Measurements from ENCODE around the gene MNAT1.
"Not testable (repeated sequence)": the region's sequence is repeated elsewhere in the genome, so short reads cannot be mapped to it uniquely, and the experiment has no call there.

MNAT1 gene

DNA sequence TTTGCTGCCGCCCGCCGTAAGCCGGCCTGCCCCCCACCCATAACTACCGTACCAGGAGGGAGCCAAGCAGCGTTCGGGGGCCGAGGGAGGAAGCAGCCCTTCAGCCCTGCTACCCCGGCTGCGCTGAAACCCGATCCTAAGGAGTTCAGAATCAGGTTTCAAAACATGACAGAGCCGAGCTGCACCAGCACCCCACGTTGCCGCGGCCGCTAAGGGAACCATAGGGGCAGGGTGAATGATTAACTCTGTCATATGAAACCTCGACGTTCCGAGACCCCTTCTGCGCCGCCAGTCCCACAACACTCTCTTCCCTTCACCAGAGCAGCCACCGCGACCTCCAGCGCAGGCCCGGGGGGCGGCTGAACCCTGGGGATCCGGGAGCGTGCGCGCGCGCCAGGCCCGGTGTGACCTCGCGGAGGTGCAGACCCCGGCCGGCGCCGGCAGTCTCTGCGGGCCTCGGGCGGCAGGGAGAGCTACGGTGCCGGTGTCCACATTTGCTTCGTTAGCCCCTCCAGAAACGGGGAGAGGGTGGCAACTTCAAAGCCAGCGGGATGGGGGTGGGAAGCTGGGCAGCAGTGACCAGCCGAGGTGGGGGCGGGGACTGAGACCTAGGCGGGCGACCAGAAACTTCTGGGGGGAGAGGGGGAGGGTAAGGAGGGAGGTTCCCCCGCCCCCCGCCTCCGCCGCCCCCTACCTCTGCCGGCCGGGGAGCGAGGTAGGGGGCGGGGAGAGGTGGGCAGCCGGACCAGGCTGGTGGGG, 12.0 kb upstream of the MNAT1 start:
- no peak for TF ChIP-seq CTCF (conservative IDR thresholded peaks at IDR 0.05; ENCODE audit: low read depth, low read length)

DNA sequence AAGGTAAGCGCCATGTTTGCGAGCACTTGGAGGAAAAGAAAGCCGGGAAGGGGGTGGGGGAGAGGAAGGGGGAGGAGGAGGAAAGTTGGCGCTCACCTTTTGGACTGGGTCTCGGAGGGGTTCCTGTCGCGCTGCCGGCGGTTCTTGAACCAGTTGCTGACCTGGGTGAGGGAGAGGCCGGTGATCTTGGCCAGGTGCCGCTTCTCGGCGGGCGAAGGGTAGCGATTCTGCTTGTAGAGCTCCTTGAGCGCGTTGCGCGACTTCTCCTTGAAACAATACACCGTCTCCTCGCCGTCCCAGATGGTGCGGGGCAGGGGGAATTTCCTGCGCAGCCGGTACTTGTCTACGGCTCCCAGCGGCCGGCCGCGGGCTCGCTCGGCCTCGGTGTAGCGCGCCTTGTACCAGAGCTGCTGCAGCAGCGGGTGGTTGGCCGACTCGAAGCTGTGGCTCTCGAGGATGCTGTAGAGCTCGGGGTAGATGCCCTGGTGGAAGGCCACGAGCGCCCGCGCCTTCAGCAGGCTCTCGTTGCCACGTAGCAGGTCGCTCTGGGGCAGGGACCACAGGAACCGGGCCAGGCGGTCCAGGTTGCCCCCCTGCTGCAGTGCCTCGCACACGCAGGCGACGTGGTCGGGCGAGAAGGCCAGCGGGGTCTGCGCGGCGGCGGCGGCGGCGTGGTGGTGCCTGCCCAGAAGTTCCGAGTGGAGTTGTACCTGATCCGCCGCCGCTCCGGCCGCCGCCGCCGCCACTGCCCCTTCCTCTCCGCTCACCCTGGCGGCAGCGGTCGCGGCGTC, 11.2 kb upstream of the MNAT1 start:
- H3K4me3 ChIP-seq (ENCODE audit: low read length), result peak overlapping the region; percentile 88
- no peak for DNase-seq (ENCODE audit: low read depth)
- TF ChIP-seq CTCF (conservative IDR thresholded peaks at IDR 0.05; ENCODE audit: low read depth, low read length), result no peak

More for the DNA sequence above, 12.0 kb upstream of the MNAT1 start:
- DNase-seq (ENCODE audit: low read depth), result no peak
- peak overlapping the region; percentile 88 for H3K4me3 ChIP-seq (ENCODE audit: low read length)

GRCh38 chr14:60723907-60724618, 10.5 kb upstream of the MNAT1 start, which contains the start of gene SIX4:
Gene SIX4, minus strand, starts transcription at chr14:60724351. Its CDS starts 277 bp downstream, at chr14:60724074.
- no peak for DNase-seq (ENCODE audit: low read depth)
- H3K4me3 ChIP-seq (ENCODE audit: low read length), result peak within 1 kb of the TSS; percentile 88
- TF ChIP-seq CTCF (conservative IDR thresholded peaks at IDR 0.05; ENCODE audit: low read depth, low read length), result no peak

- not testable (repeated sequence) for H3K4me3 ChIP-seq (ENCODE audit: low read length); DNase-seq (ENCODE audit: low read depth)
Measured at GRCh38 chr14:60731291-60731690, 3.3 kb upstream of the MNAT1 start.

GRCh38 chr14:60732840-60733483, 1.6 kb upstream of the MNAT1 start:
- no peak overlapping the region for H3K4me3 ChIP-seq (ENCODE audit: low read length)
- no peak for DNase-seq (ENCODE audit: low read depth)
- no peak for TF ChIP-seq CTCF (conservative IDR thresholded peaks at IDR 0.05; ENCODE audit: low read depth, low read length)

DNA sequence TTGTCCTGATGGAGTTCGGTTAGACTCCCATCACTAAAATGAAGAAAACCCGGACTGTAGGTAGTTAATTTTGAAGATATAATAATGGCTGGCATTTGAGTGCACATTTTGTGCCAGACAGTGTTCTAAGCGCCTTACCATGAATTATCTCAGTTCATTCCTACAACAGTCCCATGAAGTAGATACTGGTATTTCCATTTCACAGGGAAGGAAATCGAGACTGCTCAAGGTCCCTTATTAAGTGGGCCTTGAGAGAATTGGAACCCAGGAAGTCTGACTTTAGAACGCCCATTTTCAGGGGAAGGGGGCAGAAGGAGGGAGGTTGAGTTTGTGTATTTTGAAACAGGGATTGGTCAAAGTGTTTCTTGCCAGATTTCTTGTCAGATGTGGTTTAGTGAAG, 855 bp downstream of the MNAT1 start:
- TF ChIP-seq CTCF (conservative IDR thresholded peaks at IDR 0.05; ENCODE audit: low read depth, low read length), result no peak
- DNase-seq (ENCODE audit: low read depth), result no peak
- peak overlapping the region; percentile 99 for H3K4me3 ChIP-seq (ENCODE audit: low read length)

- TF ChIP-seq CTCF (conservative IDR thresholded peaks at IDR 0.05; ENCODE audit: low read depth, low read length), result no peak
- peak overlapping the region; percentile 26 for H3K4me3 ChIP-seq (ENCODE audit: low read length)
- no peak for DNase-seq (ENCODE audit: low read depth)
Measured at GRCh38 chr14:60736494-60736893, 1.9 kb downstream of the MNAT1 start.

Measured in retinal pigment epithelial cell (primary cell).